MV-4-11 (cell line): Measurements from ENCODE around the gene CHD2.
"Not testable (repeated sequence)": the region's sequence is repeated elsewhere in the genome, so short reads cannot be mapped to it uniquely, and the experiment has no call there.

Experiments used
- DNase-seq: peaks from one replicate; lab custom pipeline; 2025; lab: John Stamatoyannopoulos, UW

The CHD2 gene

GRCh38 chr15:93048759-93049161 lies 148.6 kb downstream of the CHD2 start:
- no peak for DNase-seq

GRCh38 chr15:93049233-93049632 lies 149.1 kb downstream of the CHD2 start:
- no peak for DNase-seq

- DNase-seq = no peak
Observed at GRCh38 chr15:93049914-93050578, 149.9 kb downstream of the CHD2 start.

DNA sequence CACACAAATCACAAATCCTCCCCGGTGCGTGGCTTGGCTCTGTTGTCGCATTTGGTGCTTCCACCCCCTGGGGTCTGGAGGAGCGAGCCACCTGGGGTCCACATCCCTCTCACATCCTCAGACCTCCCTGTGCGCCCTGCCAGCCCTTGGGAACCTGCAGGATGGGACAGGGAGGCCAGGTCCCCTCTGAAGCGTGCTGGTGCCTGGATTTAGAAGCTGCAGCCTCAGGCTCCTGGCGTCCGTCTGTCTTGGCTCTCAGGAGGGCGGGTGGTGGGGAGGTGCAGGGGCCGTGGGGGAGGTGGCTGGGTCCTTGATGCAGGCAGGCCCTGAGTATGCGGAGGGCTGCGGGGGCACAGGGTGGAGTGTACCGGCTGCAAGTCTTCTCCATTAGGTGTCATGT lies 150.5 kb downstream of the CHD2 start:
- no peak for DNase-seq

DNA sequence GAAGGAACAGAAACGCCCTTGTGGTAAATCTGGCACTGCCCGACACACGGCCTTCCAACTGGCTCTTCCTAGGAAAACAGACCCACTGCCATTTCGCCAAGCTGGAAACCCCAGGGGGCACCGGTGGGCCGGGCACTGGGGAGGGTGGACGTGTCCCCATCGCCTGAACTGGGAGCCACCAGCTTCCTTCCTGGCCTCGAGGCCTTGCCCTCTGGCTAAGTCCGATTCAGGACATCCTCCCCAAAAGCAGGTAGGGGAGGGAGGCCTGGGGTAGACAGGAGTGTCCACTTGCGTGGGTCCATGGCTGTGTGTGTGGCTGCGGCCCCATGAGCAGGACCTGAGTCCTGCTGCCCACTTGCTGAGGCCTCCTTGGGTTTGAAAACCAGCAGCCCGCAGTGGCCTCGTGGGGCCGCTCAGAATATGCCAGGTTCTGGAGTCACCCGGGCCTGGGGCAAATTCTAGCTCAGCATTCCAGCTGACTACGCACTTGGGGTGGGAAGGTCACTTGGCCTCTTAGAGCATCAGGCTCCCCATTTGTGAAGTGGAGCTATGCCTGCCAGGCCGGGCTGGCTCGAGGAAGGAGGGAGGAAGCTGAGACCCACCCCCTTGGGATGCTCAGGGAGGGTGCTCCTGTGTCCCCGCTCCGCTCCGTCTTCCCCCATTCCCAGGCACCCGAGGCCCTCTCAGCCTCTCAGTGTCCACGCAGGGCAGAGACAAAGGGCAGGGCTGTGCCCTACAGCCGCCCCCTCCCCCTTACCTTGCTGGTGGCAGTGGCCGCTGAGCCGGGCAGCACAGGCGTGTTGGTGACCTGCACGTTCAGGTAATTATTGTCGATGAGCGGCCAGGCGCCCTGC lies 151.3 kb downstream of the CHD2 start:
- DNase-seq = no peak

DNA sequence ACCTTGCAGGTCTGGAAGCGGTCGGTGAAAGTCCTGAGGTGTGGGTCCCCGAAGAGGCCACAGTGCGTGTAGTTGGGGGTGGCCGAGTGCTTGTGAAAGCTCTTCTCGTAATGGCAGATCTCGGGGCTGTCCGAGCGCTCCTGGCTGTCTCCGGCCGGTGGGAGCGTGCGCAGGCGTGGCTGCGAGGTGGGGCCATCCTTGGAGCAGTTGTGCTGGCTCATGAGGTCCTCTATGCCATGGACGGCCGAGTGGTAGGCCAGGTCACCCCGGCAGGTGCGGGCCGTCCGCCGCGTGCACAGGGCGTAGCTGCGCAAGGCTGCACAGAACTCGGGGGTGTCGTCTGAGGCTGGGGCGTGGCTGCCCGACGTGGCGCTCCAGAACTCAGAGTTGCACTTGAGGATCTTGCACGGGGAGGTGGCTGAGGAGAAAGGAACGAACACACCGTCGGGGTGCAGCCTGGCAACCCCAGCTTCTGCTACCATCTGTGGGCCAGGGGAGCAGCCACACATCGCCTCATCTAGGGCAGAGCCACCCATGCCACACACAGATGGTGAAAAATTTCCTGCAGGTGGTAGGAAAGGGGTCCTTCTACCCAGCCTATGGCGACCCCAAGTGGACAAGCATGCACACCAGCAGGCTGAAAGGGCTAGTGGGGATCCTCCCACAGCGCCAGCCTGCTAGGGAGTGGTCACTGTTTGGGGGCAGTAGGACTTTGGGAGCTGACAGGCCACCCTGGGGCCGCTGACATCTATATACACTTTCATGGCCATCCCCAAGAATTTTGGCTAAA lies 152.2 kb downstream of the CHD2 start:
- no peak for DNase-seq

- DNase-seq = no peak
Observed at GRCh38 chr15:93055211-93055610, 155.1 kb downstream of the CHD2 start.

GRCh38 chr15:93056836-93057235 lies 156.7 kb downstream of the CHD2 start:
- DNase-seq = no peak

DNA sequence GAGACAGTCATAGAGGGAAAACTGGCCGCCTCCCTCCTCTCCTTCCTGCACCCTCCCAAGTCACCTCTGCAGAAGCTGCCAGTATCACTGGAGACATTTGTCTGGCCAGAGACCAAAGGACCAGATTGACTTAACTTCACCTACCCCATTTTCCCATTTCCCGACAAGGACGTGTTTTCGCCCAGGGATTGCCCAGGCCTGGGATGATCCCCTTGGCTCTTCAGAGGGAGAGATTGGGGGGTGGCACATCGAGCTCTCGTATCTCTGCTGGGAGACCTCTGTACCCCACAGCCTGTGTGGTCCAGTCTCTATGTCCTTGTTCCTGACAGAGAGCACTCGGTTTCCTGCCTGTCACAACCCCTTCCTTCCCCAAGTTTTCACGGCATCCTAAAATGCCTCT lies 157.5 kb downstream of the CHD2 start:
- no peak for DNase-seq

- no peak for DNase-seq
Observed at GRCh38 chr15:93058128-93058527, 158.0 kb downstream of the CHD2 start.

DNA sequence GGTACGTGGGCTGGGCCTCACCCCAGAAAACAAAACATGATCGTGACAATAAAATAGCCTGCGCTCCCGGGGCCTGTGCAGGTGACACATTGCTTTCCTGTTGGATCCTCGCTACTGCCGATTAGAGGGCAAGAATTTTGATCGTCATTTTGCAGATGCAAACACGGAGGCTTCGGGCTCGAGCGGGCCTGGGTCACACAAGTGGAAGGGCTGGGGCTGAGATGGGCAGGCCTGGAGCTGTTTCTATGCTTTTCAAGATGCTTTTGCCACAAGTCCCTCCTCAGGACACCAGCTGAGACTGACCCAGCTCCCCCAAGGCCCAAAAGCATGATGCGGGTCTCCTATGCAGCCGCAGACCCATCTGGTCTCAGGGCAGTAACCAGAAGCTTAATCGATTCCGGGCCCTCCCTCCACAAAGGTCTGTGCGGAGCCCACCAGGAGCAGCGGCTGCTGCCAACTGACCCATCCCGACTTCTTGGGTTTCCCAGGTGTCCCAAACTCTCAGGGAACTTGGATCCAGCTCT lies 158.8 kb downstream of the CHD2 start:
- DNase-seq = no peak

DNA sequence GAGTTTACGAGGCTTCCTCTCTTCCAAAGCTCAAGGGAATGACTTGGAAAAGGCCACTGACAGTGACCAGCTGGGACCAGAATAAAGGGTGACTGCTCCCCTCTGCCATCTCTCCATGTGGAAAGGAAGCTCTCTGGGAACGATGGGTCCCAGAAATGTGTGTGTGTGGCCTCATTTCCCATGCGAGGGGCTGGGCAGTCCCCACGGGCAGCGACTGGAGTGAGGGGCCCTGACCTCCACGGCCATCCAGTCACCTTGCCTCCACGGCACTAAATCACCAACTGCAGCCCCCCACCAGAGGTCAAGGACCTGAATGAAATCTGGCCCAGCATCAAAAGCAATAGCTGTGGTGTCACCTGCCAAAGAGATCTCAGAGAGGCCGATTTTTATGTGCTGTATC lies 159.3 kb downstream of the CHD2 start:
- DNase-seq = no peak

- DNase-seq = no peak
Observed at GRCh38 chr15:93060336-93061248, 160.5 kb downstream of the CHD2 start.

DNA sequence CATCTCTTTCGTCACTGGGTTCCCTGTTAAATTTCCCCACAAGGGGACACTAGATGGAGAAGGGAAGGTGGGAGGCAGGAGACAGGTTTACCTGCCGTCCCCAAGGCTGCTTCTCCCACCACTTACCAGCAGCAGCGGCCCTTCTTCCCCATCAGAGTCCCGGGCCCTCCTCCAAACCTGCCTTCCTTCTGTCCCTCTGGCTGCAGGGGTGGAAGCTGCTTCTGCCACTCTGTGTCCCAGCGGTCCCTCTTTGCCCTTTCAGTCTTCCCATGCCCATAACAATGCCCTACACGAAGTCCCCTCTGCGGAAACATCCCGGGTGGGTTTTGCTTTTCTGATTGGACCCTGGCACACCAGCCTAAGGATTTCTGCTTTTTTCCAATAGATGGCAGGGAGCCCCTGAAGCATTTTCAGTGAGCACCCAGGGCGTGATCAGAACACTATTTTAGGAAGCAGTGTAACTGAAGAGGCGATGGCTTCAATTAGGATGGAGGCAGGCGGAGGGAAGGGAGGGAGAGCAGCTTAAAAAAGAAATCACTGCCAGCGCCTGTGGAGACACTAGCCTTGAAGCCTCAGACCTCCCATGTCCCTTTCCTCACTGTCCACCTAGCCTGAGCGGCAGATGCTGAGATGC lies 162.6 kb downstream of the CHD2 start:
- not testable (repeated sequence) for DNase-seq

DNA sequence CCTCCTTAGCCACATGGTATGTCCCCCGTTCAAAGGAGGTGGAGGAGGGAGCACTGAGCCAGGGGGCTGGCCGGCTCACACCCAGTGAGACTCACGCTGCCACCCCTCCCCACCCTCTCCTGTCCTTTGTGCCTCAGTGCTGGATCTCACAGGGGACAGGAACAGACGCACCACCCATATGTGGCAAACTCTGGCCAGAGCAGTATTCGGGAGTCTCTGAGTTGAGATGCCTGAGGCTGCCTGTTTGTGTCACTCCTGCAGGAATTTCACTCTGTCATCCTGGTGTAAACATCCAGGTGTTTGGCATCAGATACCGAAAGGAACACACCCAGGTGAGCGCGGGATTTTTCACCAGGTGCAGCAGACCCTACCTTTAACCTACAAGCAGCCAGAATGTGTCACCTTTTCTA lies 163.1 kb downstream of the CHD2 start:
- no peak for DNase-seq

DNA sequence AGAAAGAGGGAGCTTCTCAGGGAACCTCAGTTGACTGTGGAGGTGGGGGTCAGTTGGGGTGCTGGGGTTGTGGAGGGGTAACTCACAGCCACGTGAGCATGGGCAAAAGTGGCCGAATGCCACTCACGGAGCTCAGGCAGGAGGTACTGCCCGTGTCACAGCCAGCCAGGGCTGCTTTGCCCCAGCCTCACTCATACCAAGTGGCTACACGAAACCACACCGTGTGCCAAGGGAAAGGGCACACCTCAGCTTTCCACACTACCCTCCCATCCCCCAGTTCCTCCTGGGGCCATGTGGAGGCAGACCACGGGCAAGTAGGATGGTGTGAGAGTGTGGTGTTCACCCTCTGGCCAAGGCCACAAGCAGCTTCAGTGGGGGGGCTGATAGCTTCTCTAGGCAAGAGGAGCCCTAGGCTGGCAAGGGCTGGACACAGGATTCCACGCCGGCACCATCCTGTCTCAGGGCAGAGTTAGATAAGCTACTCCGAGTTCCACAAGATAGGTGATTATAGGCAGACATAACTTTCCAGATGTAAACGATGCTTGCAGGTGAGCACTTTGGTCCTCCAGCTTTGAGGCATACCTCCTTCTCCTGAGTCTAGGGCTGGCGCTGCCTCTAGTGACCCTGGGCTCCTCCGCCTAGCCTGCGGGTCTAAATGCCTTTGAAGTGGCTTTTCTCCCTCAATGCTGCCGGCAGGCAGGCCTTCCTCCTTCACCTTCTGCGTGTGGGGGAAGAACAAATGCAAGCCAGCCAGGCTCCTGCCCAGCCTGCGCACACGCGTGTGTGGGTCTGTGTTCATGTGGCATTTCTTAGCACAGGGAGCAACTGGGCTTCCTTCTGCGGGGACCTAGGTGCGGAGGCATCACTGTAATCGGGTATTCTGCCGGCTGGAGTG lies 163.9 kb downstream of the CHD2 start:
- no peak for DNase-seq

GRCh38 chr15:93065641-93066045 lies 165.5 kb downstream of the CHD2 start:
- DNase-seq = no peak

- DNase-seq = no peak
Observed at GRCh38 chr15:93066224-93066681, 166.1 kb downstream of the CHD2 start.

DNA sequence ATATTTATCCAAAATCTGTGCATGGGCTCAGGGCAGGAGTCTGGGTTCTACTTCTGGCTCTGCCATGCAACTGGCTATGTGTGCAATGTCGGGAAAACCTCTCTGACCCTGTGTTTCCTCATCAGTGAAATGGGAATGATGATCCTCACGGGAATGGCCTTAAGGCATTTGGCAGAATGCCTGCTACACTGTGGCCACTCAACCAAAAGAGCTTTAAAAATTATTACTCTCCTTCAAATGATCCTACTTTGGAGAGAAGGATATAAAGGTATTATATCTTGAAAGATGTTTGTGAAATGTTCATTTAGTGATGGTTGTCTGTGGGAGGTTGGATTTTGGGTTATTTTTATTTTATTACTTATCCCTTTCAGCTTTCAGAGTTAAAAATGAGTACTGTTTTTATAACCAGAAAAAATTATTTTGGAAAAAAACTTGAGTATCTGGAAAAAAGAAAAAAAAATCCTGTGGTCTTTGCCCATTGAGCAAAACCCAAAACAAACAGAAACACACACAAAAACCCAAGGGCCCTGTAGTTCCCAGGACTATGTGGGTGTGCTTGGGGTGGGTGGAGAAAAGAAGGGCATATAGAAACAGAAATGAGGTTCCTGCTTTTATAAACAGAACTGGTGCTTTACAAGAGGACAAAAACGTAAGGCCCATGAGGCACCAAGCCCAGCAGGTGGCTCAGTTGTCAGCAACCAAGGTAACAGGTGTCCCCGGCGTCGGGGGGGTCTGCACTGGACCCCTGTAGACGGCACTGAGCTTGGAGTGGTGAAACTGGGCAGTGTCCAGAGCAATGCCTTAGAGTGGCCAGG lies 166.9 kb downstream of the CHD2 start:
- no peak for DNase-seq
